ENCODE measurements around the gene ZDHHC11.
"Not testable (repeated sequence)": the region's sequence is repeated elsewhere in the genome, so short reads cannot be mapped to it uniquely, and the experiment has no call there.

The ZDHHC11 gene

DNA sequence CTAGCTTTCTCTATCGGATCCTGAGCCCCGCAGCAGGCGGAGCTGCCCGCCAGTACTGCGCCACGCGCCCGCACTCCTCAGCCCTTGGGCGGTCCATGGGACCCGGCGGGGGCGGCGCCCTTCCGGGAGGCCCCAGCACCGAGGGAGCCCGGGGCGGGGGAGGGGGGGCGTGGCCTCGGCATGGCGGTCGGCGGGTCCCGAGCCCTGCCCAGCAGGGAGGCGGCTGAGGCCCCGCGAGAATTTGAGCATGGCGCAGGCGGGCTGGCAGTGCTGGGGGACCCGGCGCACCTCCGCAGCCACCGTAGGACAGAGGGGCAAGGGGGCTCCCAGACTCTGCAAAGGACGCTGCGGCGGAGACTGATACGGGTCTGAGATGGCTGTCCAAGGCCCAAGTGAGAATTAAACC is 73.0 kb downstream of the ZDHHC11 start:
- peaks cover 6% of the 10 kb centered on the region for H3K27me3 Mint-ChIP-seq
- DNase-seq: no peak
- no peaks in the 10 kb centered on the region for H3K9me3 Mint-ChIP-seq
- no peak for ATAC-seq
- H3K4me3 Mint-ChIP-seq: no peak overlapping the region
- H3K36me3 Mint-ChIP-seq (ENCODE audit: low read depth): no peaks in the 10 kb centered on the region
- H3K27ac Mint-ChIP-seq: no peak overlapping the region
- no peaks in the 10 kb centered on the region for H3K4me1 Mint-ChIP-seq

- Mint-ChIP-seq H3K9me3 (no peaks in the 10 kb centered on the region), H3K4me1 (no peaks in the 10 kb centered on the region), H3K27ac (no peak overlapping the region), H3K27me3 (peaks cover 6% of the 10 kb centered on the region), H3K4me3 (no peak overlapping the region), H3K36me3 (ENCODE audit: low read depth) (no peaks in the 10 kb centered on the region)
- ATAC-seq (no peak), DNase-seq (no peak)
These were observed 73.7 kb downstream of the ZDHHC11 start for GRCh38 chr5:776862-777711.

DNA sequence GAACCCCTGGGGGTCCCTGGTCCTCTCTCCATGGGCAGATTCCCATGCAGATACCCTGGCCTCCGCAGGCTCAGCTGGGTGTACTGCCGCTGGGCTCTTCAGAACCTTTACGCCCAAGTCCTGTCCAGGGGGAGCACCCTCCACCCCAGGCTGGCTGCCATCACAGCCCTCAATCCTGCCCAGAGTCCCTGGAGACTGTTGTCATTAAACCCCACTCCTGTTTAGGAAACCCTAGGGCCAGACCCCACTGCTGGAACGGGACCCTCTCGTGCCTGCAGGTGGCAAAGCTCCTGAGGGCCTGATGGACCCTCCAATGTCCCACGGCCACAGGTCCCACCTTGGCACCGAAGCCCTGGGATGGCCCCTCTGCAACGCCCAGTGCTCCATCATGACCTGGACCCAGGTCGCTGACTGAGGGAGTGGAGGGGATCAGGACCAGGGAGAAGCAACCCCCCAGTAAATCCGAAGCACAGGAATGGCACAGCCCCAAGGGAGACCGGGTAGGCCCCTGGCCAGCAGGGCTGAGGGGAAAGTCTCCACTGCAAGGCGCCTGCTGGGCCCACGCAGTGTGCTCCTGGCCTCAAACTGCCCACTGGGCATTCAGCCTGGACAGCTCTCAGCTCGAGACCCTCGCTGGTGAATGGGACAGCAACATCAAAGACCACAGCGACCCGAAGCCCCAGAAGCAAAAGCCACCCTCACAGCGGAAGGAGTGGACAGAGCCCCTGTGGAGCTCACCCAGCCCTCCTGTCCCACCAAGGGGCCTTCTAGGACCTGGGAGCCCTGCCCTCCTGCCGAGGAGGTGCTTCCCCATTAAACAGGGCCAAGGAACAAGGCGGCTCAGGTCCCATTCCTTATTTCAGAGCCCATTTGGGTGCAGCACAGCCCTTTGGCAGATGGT is 74.6 kb downstream of the ZDHHC11 start:
- ATAC-seq: no peak
- Mint-ChIP-seq H3K36me3 (ENCODE audit: low read depth) (no peaks in the 10 kb centered on the region), H3K4me1 (no peaks in the 10 kb centered on the region), H3K27ac (no peak overlapping the region), H3K27me3 (peaks cover 6% of the 10 kb centered on the region), H3K4me3 (no peak overlapping the region), H3K9me3 (no peaks in the 10 kb centered on the region)
- no peak for DNase-seq

GRCh38 chr5:775595-775960 is 75.2 kb downstream of the ZDHHC11 start:
- not testable (repeated sequence) for H3K36me3 Mint-ChIP-seq (ENCODE audit: low read depth); H3K9me3 Mint-ChIP-seq; H3K4me1 Mint-ChIP-seq; ATAC-seq; H3K27me3 Mint-ChIP-seq; H3K27ac Mint-ChIP-seq; DNase-seq; H3K4me3 Mint-ChIP-seq

GRCh38 chr5:774854-775505 is 75.8 kb downstream of the ZDHHC11 start:
- not testable (repeated sequence) for H3K27ac Mint-ChIP-seq; H3K4me3 Mint-ChIP-seq; H3K36me3 Mint-ChIP-seq (ENCODE audit: low read depth); ATAC-seq; DNase-seq; H3K9me3 Mint-ChIP-seq; H3K27me3 Mint-ChIP-seq; H3K4me1 Mint-ChIP-seq

GRCh38 chr5:774304-774703 is 76.5 kb downstream of the ZDHHC11 start:
- H3K27ac Mint-ChIP-seq; ATAC-seq; H3K9me3 Mint-ChIP-seq; H3K36me3 Mint-ChIP-seq (ENCODE audit: low read depth); H3K4me1 Mint-ChIP-seq; H3K4me3 Mint-ChIP-seq; H3K27me3 Mint-ChIP-seq; DNase-seq: not testable (repeated sequence)

- no peaks in the 10 kb centered on the region for H3K4me1 Mint-ChIP-seq
- no peak overlapping the region for H3K4me3 Mint-ChIP-seq
- H3K27ac Mint-ChIP-seq: no peak overlapping the region
- no peak for ATAC-seq
- no peaks in the 10 kb centered on the region for H3K9me3 Mint-ChIP-seq
- H3K27me3 Mint-ChIP-seq: peaks cover 6% of the 10 kb centered on the region
- no peak for DNase-seq
- no peaks in the 10 kb centered on the region for H3K36me3 Mint-ChIP-seq (ENCODE audit: low read depth)
These were observed 77.1 kb downstream of the ZDHHC11 start for GRCh38 chr5:773517-774264.

GRCh38 chr5:772931-773330 is 77.9 kb downstream of the ZDHHC11 start:
- DNase-seq; H3K36me3 Mint-ChIP-seq (ENCODE audit: low read depth); H3K27ac Mint-ChIP-seq; H3K9me3 Mint-ChIP-seq; H3K4me1 Mint-ChIP-seq; H3K27me3 Mint-ChIP-seq; ATAC-seq; H3K4me3 Mint-ChIP-seq: not testable (repeated sequence)

DNA sequence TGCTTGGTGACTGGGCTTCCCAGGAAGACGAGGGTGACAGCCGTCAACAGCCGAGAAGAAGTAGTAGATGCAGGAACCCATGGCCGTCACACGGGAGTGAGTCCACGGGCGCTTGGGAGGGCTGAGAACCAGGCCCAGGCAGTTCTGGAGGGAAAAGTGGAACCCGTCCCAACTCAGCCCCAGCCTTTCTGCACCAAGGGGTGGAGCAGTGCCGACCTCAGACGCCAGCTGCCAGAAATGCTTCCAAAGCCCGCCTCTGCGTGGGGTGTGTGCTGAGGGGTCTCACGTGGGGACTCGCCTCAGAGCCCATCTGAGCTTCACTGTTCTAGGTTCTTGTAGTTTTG is 78.3 kb downstream of the ZDHHC11 start:
- H3K27ac Mint-ChIP-seq; ATAC-seq; H3K36me3 Mint-ChIP-seq (ENCODE audit: low read depth); H3K4me3 Mint-ChIP-seq; DNase-seq; H3K27me3 Mint-ChIP-seq; H3K9me3 Mint-ChIP-seq; H3K4me1 Mint-ChIP-seq: not testable (repeated sequence)

DNA sequence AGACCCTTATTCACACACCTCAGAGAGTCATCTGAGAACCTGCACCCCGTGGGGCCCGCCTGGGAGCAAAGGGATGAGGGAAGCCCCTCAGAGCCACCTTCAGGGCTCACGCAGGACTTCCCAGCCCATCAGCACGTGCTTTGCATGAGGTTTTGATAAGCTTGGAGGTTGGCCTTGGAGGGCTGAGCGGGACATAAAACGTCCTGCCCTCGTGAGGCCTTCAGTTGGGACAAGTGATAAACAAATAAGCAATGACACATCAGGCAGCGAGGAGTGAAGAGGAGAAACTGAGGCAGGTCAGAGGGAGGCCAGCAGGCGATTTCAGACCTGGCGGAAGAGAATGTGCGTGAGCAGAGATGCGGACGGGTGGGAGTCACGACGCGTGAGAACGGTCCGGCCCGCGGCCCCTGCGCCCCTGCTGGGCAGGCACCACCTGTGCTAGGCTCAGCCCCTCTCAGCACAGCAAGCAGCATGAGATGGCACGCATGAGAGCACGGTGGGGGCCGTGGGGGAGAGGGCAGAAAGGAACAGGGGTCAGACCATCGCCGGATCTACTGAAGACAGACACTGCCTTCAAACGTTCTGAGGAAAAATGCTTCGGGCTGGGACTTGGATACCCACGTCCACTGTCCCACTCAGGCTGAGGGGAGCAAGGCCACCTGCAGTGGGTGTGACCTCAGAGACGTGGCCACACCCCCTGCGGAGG is 78.8 kb downstream of the ZDHHC11 start:
- H3K27ac Mint-ChIP-seq; H3K27me3 Mint-ChIP-seq; H3K9me3 Mint-ChIP-seq; ATAC-seq; DNase-seq; H3K4me1 Mint-ChIP-seq; H3K4me3 Mint-ChIP-seq; H3K36me3 Mint-ChIP-seq (ENCODE audit: low read depth): not testable (repeated sequence)

DNA sequence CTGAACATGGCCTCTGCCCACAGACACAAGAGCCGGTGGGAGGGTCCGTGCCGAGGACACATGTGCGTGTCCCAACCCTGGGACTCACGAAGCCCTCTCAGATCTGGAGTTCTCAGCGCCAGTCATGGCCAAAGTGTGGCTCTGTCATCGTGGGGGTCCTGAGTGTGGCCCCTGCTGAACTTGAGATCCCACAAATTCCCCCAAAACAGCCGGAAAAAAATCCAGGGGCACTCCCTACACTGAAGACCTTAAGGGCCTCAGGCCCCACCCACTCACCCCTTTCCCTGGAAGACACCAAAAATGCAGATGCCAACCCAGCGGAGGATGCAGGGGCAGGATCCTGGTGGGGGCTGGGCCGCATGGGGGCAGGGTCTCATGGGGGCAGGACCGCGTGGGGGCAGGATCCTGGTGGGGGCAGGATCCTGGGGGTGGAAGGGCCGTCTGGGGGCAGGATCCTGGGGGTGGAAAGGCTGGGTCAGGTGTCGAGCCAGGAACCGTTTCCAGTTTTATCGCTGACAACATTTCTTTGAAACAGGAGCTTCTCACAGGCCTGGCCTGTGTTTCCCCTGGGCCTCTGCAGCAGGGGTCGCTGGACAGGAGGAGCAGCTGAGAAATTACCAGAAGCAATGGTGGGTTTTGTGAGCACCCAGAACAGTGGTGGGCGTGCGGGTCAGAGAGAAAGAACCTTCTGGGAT is 79.6 kb downstream of the ZDHHC11 start:
- ATAC-seq; H3K4me3 Mint-ChIP-seq; H3K9me3 Mint-ChIP-seq; H3K36me3 Mint-ChIP-seq (ENCODE audit: low read depth); H3K27ac Mint-ChIP-seq; DNase-seq; H3K4me1 Mint-ChIP-seq; H3K27me3 Mint-ChIP-seq: not testable (repeated sequence)

DNA sequence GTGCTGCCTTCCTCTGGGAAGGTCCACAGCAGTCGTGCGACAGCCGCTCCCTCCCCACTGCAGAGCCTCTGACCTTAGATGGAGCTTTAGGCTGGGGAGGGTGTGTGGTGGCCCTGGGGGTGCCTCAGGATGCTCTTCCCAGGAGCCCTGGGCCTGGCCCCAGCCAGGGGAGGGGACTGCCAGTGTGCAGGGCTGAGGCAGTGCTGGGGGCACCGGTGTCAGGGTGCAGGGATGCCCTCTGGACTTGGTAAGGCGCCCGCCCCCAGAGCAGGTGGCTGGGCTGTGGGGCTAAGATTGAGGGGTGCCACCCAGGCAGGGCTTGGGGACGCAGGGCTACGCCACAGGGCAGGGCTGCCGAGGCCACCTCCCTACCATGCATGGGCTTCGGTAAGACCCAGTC is 80.2 kb downstream of the ZDHHC11 start:
- H3K27me3 Mint-ChIP-seq; H3K4me1 Mint-ChIP-seq; H3K4me3 Mint-ChIP-seq; H3K27ac Mint-ChIP-seq; DNase-seq; ATAC-seq; H3K36me3 Mint-ChIP-seq (ENCODE audit: low read depth); H3K9me3 Mint-ChIP-seq: not testable (repeated sequence)

GRCh38 chr5:769485-770145 is 81.2 kb downstream of the ZDHHC11 start:
- not testable (repeated sequence) for ATAC-seq; H3K4me1 Mint-ChIP-seq; H3K27ac Mint-ChIP-seq; H3K27me3 Mint-ChIP-seq; DNase-seq; H3K9me3 Mint-ChIP-seq; H3K4me3 Mint-ChIP-seq; H3K36me3 Mint-ChIP-seq (ENCODE audit: low read depth)
